Coronary artery (tissue), 2 donors: Measurements from ENCODE around the gene ZC3H7B.
"Not testable (repeated sequence)": the region's sequence is repeated elsewhere in the genome, so short reads cannot be mapped to it uniquely, and the experiment has no call there.

Experiments
- DNase-seq: peaks from one replicate; pipeline ENCODE4 v3.0.0-alpha.2; 2017; ENCODE audit warnings: low spot score
- H3K27ac ChIP-seq, 2 donors: fragments of 200-600 bp; sonication (generic); one replicate each; pipeline ENCODE4 v1.5.1; 2016 to 2019
- H3K4me3 ChIP-seq: fragments of 200-600 bp; sonication (generic); 2 replicates; pipeline ENCODE4 v1.5.1; 2016; ENCODE audit warnings: mild to moderate bottlenecking, moderate library complexity
- TF ChIP-seq, protein P1 (sequence below): fragments of 200-600 bp; sonication (generic); IDR thresholded peaks from one replicate; pipeline ENCODE4 v1.5.1; 2019; ENCODE audit warnings: antibody characterized with exemption

ZC3H7B gene, protein sequence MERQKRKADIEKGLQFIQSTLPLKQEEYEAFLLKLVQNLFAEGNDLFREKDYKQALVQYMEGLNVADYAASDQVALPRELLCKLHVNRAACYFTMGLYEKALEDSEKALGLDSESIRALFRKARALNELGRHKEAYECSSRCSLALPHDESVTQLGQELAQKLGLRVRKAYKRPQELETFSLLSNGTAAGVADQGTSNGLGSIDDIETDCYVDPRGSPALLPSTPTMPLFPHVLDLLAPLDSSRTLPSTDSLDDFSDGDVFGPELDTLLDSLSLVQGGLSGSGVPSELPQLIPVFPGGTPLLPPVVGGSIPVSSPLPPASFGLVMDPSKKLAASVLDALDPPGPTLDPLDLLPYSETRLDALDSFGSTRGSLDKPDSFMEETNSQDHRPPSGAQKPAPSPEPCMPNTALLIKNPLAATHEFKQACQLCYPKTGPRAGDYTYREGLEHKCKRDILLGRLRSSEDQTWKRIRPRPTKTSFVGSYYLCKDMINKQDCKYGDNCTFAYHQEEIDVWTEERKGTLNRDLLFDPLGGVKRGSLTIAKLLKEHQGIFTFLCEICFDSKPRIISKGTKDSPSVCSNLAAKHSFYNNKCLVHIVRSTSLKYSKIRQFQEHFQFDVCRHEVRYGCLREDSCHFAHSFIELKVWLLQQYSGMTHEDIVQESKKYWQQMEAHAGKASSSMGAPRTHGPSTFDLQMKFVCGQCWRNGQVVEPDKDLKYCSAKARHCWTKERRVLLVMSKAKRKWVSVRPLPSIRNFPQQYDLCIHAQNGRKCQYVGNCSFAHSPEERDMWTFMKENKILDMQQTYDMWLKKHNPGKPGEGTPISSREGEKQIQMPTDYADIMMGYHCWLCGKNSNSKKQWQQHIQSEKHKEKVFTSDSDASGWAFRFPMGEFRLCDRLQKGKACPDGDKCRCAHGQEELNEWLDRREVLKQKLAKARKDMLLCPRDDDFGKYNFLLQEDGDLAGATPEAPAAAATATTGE

GRCh38 chr22:41301085-41302020 lies at the start of gene ZC3H7B:
Gene ZC3H7B, plus strand, starts transcription at chr22:41301525. Its CDS starts 19,136 bp downstream, at chr22:41320661.
- H3K27ac ChIP-seq = peak within 1 kb of the TSS; percentile 74 to 89
- DNase-seq = peak; percentile 84
- TF ChIP-seq, protein P1, sequence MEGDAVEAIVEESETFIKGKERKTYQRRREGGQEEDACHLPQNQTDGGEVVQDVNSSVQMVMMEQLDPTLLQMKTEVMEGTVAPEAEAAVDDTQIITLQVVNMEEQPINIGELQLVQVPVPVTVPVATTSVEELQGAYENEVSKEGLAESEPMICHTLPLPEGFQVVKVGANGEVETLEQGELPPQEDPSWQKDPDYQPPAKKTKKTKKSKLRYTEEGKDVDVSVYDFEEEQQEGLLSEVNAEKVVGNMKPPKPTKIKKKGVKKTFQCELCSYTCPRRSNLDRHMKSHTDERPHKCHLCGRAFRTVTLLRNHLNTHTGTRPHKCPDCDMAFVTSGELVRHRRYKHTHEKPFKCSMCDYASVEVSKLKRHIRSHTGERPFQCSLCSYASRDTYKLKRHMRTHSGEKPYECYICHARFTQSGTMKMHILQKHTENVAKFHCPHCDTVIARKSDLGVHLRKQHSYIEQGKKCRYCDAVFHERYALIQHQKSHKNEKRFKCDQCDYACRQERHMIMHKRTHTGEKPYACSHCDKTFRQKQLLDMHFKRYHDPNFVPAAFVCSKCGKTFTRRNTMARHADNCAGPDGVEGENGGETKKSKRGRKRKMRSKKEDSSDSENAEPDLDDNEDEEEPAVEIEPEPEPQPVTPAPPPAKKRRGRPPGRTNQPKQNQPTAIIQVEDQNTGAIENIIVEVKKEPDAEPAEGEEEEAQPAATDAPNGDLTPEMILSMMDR = peak; percentile 56
- peak within 1 kb of the TSS; percentile 79 for H3K4me3 ChIP-seq

DNA sequence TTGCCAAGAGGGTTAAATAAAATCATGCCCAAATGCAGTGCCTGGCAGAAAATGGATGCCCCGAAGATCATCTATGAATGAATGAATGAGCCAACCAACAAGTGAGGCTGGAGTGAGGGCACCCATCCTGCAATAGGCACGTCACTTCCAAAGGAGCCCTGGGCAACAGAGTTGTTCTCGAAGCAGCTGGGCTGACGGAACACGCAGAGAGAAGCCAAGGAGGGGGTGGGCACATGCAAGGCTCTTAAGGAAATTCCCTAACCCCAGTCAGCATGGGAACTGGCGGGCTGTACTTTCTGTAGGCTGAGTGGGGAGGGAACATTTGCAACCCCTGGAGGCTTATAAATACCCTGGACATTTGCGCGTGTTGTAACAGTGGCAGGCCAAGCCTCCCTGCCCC lies 49.0 kb upstream of the ZC3H7B start:
- TF ChIP-seq, protein P1 = no peak
- Histone ChIP-seq H3K4me3 (no peak overlapping the region), H3K27ac (no peak overlapping the region)
- DNase-seq = no peak

DNA sequence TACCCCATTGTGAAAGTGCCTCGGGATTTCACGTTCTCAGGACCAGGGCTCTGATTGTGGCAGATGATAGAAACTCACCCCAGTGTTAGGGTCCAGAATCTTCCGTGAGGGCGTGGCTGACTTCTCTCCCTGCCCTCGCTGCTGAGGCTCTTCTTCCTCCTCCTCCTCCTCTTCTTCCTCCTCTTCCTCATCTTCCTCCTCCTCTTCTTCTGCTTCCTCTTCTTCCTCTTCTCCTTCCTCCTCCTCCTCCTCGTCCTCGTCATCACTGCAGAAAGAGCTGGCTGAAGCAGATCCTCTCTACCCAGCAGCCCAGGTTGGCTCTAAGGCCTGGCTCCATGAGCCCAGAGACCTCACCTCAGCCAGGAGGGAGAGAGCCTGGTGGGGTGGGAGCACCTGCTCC lies 47.1 kb upstream of the ZC3H7B start:
- DNase-seq = no peak
- Histone ChIP-seq H3K27ac (no peak overlapping the region), H3K4me3 (no peak overlapping the region)
- TF ChIP-seq, protein P1 = no peak

- no peak overlapping the region for H3K27ac ChIP-seq
These were observed 44.8 kb upstream of the ZC3H7B start for GRCh38 chr22:41256254-41257253.

GRCh38 chr22:41257696-41258095 lies 43.6 kb upstream of the ZC3H7B start:
- DNase-seq = no peak
- TF ChIP-seq, protein P1 = no peak
- no peak overlapping the region for H3K27ac ChIP-seq
- H3K4me3 ChIP-seq = no peak overlapping the region

More at GRCh38 chr22:41256254-41257253, 44.8 kb upstream of the ZC3H7B start:
- no peak for DNase-seq
- TF ChIP-seq, protein P1 = no peak
- H3K4me3 ChIP-seq = no peak overlapping the region

- H3K4me3 ChIP-seq, DNase-seq, H3K27ac ChIP-seq: not testable (repeated sequence)
These were observed 41.6 kb upstream of the ZC3H7B start for GRCh38 chr22:41259756-41260155.
